ENCODE data around the gene MXRA7.
"Not testable (repeated sequence)": the region's sequence is repeated elsewhere in the genome, so short reads cannot be mapped to it uniquely, and the experiment has no call there.

Gene MXRA7

DNA sequence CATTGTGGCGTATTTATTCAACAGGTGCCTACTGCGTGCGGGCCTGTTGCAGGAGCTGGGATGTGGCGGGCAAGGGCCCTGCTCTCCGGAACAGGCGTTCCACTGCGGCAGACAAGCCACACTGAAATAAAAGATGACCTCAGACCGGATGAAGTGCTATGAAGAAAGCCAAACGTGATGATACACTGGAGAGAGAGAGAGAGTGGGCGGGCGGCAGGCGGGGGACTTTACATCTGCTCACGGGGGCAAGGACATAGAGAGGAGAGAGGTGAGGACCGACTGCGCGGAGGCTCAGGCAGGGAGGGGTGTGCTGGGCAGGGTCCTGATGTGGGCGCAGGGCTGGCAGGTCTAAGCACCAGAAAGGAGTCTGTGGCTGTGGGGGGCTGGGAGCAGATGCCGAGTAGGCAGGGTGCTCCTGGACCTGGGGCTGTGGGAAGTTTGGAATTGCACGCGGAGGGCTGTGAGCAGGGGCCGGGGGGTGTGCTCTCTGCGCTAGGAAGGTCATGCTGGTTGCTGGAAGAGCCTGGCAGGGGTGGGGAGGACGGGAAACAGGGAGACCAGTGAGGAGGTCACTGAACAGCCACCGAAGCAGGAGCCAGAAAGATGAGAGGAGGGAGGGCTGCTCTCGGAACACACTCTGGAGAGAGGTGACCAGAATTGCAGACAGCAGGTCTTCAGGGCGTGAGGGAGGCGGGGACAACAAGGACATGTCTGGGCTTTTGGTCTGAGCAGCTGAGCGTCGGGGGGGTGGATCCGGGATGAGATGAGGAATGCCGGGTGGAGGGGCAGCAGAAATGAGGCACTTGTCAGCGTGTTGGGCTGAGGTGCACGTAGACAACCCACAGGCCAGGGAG lies 9.9 kb downstream of the MXRA7 start:
- no peak overlapping the region for H3K4me3 ChIP-seq (ENCODE audit: low read length)
- DNase-seq (ENCODE audit: low read depth, low spot score), result no peak

DNA sequence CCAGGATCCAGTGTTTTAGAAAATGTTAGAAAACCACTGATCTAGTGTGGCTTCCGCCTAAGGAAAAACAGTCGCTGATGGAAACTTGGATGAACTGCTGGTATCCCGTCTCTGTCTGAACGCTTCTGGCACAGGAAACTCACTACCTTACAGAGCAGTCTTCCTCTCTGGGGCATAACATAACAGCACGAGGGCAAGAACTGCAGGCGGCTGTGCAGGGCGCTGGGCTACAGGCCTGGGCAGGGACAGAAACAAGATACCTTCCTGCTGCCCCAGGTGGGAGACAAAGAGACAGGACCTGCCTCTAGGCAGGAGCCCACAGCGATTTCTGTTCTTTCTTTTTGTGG lies 10.5 kb downstream of the MXRA7 start:
- no peak for DNase-seq (ENCODE audit: low read depth, low spot score)
- no peak overlapping the region for H3K4me3 ChIP-seq (ENCODE audit: low read length)

DNA sequence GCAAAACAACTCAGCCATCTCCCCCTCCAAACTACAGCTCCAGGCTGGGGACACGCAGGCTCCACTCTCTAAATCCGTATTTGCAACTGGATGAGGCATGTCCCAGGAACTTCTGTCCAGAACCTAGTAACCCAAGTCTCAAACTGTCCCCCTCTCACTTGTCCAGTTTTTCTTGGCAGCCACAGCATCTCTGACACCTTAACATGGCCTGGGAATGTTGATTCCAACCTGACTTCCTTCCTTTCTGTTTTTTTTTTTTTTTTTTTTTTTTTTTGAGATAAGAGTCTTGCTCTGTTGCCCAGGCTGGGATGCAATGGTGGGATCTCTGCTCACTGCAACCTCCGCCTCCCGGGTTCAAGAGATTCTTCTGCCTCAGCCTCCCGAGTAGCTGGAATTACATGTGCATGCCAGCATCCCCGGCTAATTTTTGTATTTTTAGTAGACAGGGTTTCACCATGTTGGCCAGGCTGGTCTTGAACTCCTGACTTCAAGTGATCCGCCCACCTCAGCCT lies 12.2 kb downstream of the MXRA7 start:
- not testable (repeated sequence) for H3K4me3 ChIP-seq (ENCODE audit: low read length); DNase-seq (ENCODE audit: low read depth, low spot score)

DNA sequence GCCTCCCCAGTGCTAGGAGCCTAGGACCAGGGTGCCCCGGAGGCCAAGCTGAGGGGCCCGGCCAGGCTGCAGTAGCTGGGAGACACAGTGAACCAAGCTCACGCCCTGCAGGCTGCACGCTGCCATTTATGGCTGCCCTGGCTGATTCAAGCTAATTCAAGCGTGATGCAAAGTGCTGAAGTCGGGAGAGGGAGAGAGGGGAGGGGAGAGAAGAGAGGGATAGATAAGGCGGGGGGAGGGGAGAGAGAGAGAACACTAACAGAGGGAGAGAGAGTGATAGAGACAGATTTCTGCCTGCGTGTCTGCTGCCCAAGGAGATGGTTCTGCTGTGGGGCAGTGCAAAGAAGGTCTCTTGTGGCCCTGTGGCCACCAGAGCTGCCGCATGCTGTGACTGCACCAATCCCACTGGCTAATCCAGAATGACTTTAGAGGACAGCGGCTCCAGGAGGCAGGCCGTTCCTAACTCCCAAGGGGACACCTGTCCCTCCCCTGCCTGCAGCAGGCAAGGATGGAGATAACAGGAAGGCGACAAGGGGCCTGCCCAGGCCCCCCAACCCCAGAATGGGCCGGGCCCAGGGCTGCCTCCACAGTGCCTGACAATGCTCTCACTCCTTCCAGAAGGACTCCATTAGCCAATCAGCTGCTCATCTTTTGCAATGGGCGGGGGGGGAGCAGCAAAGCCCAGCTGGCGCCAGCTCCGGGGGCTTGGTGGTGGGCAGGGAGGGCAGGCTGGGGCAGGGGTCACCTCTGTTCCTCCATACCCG lies 12.9 kb downstream of the MXRA7 start:
- no peak overlapping the region for H3K4me3 ChIP-seq (ENCODE audit: low read length)
- no peak for DNase-seq (ENCODE audit: low read depth, low spot score)

DNA sequence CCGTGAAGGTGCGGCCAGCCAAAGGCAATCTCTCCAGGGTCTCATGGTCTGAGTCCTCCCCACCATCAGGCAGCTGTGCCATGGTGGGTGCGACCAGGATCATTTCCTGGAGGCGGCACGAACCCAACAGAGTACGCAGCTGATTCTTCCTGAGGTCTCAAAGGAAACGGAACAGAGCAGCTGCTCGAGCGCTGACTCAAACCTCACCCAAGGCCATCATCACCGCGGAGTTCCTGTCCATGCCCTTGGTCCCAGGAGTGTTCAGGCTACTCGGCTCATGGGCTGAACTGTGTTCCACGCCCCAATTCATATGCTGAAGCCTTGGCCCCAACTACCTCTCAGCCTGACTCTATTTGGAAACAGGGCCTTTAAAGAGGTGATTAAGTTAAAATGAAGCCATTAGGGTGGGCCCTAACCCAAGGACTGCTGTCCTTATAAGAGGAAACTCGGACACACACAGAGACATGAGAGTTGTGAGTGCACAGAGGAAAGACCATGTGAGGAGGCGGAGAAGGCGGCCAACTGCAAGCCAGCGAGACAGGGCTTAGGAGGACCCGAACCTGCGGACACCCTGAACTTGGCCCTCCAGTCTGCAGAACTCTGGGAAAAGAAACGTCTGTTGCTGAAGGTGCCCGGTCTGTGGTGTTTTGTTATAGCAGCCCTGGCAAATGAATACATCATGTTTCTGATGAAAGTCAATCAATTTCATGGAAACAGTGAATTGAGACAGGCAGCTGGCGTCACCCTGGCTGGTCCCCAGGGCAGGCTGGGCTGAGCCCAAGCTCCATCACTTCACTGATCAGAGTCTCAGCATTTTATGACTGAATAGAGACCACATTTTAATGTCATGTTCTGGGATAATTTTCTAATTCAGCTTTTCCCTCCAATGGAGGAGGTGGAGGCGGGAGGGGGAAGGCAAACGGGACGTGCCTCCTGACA lies 13.7 kb downstream of the MXRA7 start:
- no peak for DNase-seq (ENCODE audit: low read depth, low spot score)
- H3K4me3 ChIP-seq (ENCODE audit: low read length), result no peak overlapping the region

DNA sequence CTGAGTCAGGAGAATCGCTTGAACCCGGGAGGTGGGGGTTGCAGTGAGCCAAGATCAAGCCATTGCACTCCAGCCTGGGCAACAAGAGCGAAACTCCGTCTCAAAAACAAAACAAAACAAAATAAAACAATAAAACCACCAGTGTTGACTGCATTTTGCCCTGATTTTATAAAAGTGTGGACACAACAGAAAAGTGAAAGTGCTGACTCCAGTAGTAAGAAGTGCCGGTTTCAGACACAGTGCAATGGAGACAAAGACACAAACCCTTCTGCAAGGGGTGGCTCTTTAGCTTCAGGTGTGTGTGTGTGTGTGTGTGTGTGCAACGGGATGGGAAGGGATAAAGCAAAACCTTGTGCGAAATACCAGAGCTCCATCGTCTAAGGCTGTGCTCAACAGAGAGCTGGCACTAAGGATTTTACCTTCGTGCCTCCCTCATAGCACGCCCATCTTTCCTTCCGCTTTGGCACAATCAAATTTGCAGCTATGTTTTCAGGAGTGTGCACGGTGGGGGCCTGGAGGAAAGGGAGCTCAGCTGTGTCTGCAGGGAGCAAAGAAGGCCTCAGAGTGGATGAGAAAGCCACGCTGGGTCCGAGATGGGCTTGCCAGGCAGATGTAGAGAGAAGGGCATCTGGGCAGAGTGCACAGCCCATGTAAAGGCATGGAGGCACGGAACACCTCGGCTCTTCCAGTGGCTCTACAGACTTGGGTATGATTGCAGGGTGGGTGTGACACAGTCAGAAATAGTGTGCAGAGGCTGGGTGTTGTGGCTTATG lies 15.5 kb downstream of the MXRA7 start:
- no peak for DNase-seq (ENCODE audit: low read depth, low spot score)
- no peak overlapping the region for H3K4me3 ChIP-seq (ENCODE audit: low read length)

DNA sequence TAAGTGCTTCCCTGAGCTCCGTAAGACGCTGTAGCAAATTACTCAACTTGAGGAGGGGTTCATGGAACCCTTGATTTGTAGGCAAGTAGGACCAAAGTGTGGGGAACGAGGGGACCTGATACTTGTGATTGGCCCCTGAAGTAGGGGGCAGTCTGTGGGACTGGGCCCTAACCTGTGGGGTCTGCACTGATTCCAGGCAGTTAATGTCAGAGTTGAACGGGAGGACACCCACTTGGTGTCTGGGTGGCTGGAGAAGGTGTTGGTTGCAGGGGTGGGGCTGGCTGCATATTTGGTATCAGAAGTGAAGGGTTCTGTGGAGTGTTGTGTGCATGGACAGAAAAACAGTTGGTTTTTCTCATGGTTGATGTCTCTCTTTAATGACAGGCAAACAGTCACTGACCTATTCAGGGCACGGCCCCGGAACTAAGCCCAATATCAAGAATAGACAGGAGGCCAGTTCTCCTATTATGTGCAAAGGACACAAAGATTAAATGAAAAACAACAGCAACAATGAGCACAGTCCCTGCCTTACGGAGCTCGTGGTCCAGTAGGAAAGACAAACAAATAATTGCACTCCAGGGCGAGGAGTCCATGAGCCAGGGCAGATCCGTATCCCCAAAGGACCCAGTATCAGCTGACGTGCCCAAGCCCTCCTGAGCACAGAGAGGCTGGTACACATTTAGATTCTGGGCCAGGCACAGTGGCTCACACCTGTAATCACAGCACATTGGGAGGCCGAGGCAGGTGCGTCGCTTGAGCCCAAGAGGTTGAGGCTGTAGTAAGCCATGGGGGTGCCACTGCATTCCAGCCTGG lies 19.2 kb downstream of the MXRA7 start:
- no peak for DNase-seq (ENCODE audit: low read depth, low spot score)
- no peak overlapping the region for H3K4me3 ChIP-seq (ENCODE audit: low read length)

DNA sequence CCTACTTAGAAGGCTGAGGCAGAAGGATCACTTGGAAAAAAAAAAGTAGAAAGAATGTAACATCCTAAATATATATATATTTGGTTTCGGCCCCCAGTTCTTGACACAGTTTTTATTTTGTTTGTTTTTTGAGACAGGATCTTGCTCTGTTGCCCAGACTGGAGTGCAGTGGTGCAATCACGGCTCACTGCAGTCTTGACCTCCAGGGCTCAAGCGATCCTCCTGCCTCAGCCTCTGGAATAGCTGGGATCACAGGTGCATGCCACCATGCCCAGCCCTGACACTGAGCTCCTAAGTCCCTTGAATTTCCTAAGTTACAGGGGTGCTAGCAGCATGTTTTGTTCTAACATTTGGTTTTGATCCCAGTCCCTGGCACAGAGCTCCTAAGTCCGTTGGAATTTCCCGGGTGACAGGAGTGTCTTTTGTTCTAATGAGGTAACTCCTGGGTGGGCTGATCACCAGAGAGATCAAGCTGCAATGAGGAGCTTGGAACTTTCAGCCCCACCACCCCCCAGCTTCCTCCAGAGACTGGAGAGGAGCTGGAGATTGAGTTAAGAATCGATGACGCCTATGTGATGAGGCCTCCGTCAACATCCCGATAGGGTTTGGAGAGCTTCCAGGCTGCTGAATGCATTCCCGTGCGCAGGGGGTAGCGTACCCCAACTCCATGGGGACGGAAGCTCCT lies 20.0 kb downstream of the MXRA7 start:
- H3K4me3 ChIP-seq (ENCODE audit: low read length), result no peak overlapping the region
- no peak for DNase-seq (ENCODE audit: low read depth, low spot score)

DNA sequence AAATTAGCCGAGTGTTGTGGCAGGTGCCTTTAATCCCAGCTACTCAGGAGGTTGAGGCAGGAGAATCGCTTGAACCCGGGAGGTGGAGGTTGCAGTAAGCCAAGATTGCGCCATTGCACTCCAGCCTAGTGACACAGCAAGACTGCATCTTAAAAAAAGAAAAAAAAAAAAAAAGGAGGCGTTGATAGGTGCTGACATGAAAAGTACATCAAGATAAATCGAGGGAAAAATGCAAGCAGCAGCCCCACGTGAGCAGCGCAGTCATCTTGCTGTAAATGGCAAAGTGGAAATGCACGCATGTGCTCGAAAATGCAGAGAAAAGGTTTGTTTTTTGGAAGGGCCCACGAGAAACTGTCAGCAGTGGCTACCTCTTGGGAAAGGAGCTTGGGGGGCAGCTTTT lies 20.9 kb downstream of the MXRA7 start:
- DNase-seq (ENCODE audit: low read depth, low spot score), result no peak

DNA sequence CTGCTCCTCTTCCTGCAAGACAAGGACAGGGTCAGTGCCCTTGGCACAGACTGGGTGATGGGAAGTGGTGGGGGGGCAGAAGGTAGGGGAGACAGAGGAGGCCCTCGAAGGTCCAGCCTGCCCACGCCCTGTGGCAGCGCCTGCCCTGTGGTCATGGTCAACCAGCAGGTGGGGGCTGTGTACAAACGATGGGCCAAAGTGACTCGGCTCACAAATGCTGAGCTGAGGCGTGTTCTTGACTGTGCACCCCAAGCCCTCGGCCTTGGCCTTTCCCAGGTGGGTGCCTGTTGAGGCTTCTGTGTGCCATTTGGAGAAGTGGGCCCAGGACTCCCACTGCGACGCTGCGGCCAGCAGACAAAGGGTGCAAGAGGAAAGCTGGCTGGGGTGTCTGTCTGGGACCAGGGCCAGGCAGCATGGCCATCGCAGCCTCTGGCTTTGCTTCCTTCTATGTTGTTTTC lies 22.6 kb downstream of the MXRA7 start:
- DNase-seq (ENCODE audit: low read depth, low spot score), result no peak
- no peak overlapping the region for H3K4me3 ChIP-seq (ENCODE audit: low read length)

More for the DNA sequence above, 20.9 kb downstream of the MXRA7 start:
- no peak overlapping the region for H3K4me3 ChIP-seq (ENCODE audit: low read length)

DNA sequence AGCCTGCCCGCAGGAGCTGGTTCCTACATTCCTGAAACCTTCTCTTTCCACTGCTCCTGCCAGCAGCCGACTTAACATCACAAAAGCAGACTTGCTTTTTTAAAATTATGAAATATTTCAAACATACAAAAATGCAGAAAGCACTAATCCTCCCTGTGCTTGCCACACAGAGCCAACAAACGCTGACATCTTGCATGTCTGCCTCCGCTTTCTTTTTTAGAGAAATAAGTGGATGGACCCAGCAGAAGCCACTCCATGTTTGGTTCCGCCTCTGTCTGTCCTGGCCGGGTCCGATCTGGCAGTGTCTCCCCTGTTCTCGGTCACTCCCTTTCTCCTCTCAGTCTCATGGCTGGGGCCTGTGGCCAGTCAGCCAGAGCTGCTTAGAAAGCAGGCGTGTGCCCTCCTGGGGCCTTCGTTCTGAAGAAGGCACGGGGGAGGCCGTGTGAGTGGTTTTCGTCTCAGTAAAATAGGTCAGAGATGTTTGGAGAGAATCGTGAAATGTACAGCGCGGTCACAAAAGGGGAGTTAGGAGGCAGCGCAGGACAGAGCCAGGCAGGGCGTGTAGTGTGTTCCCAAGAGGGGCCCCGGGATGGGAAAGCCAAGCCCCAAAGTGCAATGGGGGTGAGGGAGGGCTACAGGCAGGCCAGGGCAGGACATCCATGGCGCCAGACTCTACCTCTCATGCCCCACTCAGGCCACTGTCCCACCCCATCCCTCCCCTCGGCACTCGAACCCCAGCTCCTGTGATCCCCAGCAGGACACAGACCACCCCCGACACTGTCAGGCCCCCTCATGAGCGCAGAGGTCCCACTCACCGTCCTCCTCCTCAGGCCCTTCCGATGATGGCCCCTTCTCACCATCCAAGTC lies 23.2 kb downstream of the MXRA7 start:
- DNase-seq (ENCODE audit: low read depth, low spot score), result no peak
- no peak overlapping the region for H3K4me3 ChIP-seq (ENCODE audit: low read length)

DNA sequence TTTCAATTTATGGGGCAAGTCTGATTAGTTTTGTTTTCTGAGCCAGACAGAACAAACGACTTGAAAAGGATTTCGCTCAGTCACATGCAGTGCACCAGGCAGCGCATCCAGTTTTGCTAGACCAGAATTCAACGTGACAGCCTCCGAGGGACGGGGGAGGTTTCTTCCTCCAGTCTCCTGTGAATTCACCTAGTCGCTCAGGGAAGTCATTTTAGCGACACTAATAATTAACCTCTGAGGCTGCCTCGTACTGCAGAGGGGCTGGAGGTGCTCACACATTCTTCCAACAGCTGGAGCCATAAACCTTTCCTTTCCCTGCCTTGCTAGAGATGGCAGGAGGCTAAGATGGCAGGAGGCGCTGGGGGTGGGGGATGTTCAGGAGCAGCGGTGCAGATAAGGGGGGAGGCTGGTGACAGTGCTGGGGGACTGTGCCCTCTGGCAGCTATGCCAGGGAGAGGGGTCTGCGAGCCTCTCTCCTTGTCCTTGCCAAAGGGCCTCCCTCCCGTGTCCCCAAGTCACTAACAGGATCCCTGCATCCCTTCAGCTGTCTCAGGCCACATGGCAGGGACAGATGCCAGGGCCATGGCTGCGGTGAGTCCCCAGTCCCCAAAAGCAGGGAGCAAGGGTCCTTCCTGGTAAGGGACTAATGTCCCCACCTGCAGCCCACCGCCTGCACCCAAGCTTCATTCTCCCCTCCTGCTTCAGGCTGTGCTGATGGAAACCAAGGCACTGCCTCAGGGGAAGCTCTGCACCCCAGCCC lies 24.0 kb downstream of the MXRA7 start:
- H3K4me3 ChIP-seq (ENCODE audit: low read length), result no peak overlapping the region
- DNase-seq (ENCODE audit: low read depth, low spot score), result no peak

DNA sequence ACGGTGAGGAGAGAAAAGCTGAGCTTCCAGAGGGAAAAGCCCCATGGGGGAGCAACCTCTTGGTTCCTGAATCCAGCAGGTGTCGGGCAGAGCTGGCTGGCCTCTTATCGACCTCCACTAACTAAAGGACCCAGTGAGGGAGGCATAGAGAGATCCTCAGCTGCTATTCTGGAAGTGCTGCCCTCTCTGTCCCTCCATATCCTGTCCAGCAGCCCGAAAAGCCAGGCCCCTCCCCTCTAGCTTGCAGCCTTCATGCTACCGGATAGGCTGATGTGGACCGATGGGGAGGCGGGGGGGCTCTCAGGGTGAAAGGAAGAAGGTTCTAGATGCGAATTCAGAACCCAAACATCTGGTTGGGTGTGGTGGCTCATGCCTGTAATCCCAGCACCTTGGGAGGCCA lies 24.9 kb downstream of the MXRA7 start:
- DNase-seq (ENCODE audit: low read depth, low spot score), result no peak
- H3K4me3 ChIP-seq (ENCODE audit: low read length), result no peak overlapping the region

DNA sequence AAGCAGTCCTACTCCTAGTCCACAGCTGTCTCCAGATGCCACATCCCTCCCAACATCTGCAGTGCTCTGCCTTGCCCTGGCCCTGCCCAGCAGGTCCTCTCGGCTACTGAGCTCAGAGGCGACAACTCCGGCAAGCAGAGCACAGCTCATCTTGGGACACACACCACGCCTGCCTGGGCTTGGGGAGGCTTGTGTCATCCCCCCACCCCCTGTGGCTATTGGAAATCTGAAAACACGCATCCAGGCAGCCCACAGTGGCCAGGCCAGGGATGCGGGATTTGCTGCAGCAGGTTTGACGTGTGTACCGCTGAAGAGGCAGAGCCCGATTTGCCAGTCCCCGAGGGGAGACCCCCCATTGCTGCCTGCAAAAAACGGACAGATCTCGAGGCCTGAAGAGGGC lies 25.4 kb downstream of the MXRA7 start:
- no peak for DNase-seq (ENCODE audit: low read depth, low spot score)
- H3K4me3 ChIP-seq (ENCODE audit: low read length), result no peak overlapping the region

DNA sequence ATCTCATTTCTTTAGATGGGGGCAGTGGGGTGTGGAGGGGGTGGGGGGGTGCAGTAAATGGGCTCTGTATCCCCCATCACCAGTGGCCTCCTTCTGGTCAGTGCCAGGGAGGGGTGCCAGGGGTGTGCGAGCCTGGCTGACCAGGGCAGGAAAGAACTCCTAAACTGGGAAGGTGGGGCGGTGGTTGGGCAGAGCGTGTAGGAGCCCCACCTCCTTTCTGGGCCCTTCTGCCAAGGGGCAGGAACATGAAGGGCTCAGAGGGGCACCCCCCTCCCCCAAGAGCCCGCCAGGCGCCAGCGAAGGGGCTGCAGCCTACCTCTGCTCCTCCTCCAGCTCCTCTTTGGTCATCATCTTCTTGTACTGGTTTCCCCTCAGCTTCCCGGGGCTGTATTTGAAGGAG lies 26.0 kb downstream of the MXRA7 start:
- no peak for DNase-seq (ENCODE audit: low read depth, low spot score)
- H3K4me3 ChIP-seq (ENCODE audit: low read length), result no peak overlapping the region
